A549 (cell line): Measurements from ENCODE around the gene SMIM43.

Source experiments
- EP300 ChIP-seq, 2 experiments: fragments of >200 bp; sonication (Bioruptor Twin); formaldehyde crosslinking; IDR thresholded peaks; 2 replicates in 1 of 2; 3 replicates in 1 of 2; pipeline ENCODE4 v1.6.1; 2016 to 2017
- FOXS1 ChIP-seq: fragments of 250-450 bp; sonication (Bioruptor Pico); IDR thresholded peaks from 2 replicates; pipeline ENCODE4 v1.5.0; 2020; ENCODE audit warnings: mild to moderate bottlenecking, moderate library complexity
- GATA3 ChIP-seq: IDR thresholded peaks from 2 replicates; pipeline ENCODE4 v1.6.1; 2012; ENCODE audit warnings: borderline replicate concordance
- HOXA7 ChIP-seq: fragments of 250-450 bp; sonication (Bioruptor Pico); IDR thresholded peaks from 2 replicates; pipeline ENCODE4 v1.5.0; 2020; ENCODE audit warnings: mild to moderate bottlenecking, moderate library complexity
- JUNB ChIP-seq: fragments of >200 bp; sonication (Bioruptor Twin); formaldehyde crosslinking; IDR thresholded peaks from 2 replicates; pipeline ENCODE4 v1.6.1; 2016
- RAD21 ChIP-seq, 2 experiments: fragments of >200 bp in 1 of 2; sonication (Bioruptor Twin) in 1 of 2; formaldehyde crosslinking in 1 of 2; IDR thresholded peaks in 1 of 2; conservative IDR thresholded peaks in 1 of 2; 2 replicates in 1 of 2; 3 replicates in 1 of 2; pipeline ENCODE4 v1.6.1; 2012 to 2018; ENCODE audit warnings: inconsistent platforms in 1 of 2
- TFCP2L1 ChIP-seq: fragments of 250-450 bp; sonication (Bioruptor Pico); IDR thresholded peaks from 2 replicates; pipeline ENCODE4 v1.5.0; 2021; ENCODE audit warnings: mild to moderate bottlenecking
- TP53 ChIP-seq: fragments of 250-450 bp; sonication (Bioruptor Pico); IDR thresholded peaks from 2 replicates; pipeline ENCODE4 v1.5.0; 2021; ENCODE audit warnings: mild to moderate bottlenecking, moderate library complexity
- TF ChIP-seq, protein P1 (sequence below): fragments of >200 bp; sonication (Bioruptor Twin); formaldehyde crosslinking; IDR thresholded peaks from 3 replicates; pipeline ENCODE4 v1.5.1; 2016
- TF ChIP-seq, protein P2 (sequence below): IDR thresholded peaks from 2 replicates; pipeline ENCODE4 v1.6.1; 2012
- TF ChIP-seq, protein P3 (sequence below): fragments of 150-350 bp; IDR thresholded peaks from 2 replicates; pipeline ENCODE4 v1.6.1; 2014; ENCODE audit warnings: low read depth, mild to moderate bottlenecking, low read length

DNA sequence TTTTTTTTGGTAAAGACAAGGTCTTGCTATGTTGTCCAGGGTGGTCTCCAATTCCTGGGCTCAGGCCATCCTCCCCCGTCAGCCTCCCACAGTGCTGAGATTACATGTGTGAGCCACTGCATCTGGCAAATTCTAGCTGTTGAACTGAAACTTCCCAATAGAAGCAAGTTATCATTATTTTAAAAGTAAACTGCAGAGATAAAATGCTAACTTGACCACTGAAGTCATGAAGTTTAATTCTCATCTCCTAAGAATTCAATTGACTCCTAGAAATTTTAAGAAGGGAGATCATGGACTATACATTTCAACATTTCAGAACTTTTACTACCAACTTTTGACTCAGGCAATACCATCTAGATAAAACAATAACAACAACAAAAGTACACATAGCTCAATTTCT is 24.5 kb upstream of the SMIM43 start:
- TF ChIP-seq HOXA7: no peak
- TF ChIP-seq, protein P1, sequence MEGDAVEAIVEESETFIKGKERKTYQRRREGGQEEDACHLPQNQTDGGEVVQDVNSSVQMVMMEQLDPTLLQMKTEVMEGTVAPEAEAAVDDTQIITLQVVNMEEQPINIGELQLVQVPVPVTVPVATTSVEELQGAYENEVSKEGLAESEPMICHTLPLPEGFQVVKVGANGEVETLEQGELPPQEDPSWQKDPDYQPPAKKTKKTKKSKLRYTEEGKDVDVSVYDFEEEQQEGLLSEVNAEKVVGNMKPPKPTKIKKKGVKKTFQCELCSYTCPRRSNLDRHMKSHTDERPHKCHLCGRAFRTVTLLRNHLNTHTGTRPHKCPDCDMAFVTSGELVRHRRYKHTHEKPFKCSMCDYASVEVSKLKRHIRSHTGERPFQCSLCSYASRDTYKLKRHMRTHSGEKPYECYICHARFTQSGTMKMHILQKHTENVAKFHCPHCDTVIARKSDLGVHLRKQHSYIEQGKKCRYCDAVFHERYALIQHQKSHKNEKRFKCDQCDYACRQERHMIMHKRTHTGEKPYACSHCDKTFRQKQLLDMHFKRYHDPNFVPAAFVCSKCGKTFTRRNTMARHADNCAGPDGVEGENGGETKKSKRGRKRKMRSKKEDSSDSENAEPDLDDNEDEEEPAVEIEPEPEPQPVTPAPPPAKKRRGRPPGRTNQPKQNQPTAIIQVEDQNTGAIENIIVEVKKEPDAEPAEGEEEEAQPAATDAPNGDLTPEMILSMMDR: no peak
- no peak for TF ChIP-seq TFCP2L1 (CRISPR knock-in tag)
- TF ChIP-seq RAD21 (conservative IDR thresholded peaks at IDR 0.05 in 1 of 2, IDR thresholded peaks at IDR 0.05 in 1 of 2): no peak
- TF ChIP-seq GATA3: no peak
- TF ChIP-seq, protein P2, sequence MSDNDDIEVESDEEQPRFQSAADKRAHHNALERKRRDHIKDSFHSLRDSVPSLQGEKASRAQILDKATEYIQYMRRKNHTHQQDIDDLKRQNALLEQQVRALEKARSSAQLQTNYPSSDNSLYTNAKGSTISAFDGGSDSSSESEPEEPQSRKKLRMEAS: no peak
- no peak for TF ChIP-seq TP53
- no peak for TF ChIP-seq JUNB
- TF ChIP-seq FOXS1 (CRISPR knock-in tag): no peak
- TF ChIP-seq, protein P3, sequence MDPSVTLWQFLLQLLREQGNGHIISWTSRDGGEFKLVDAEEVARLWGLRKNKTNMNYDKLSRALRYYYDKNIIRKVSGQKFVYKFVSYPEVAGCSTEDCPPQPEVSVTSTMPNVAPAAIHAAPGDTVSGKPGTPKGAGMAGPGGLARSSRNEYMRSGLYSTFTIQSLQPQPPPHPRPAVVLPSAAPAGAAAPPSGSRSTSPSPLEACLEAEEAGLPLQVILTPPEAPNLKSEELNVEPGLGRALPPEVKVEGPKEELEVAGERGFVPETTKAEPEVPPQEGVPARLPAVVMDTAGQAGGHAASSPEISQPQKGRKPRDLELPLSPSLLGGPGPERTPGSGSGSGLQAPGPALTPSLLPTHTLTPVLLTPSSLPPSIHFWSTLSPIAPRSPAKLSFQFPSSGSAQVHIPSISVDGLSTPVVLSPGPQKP: no peak
- TF ChIP-seq EP300 (IDR thresholded peaks at IDR 0.05): no peak
